GM23248 (cell line): ENCODE measurements around the gene TOP2A. TPM values are rescaled to one million over a fixed set of nuclear protein-coding genes. Genes with fewer than 3 reads are reported as not detected.

Source experiments
- DNase-seq: peaks from one replicate; pipeline ENCODE4 v3.0.0-alpha.2; 2015
- H2AFZ ChIP-seq: fragments of 200-600 bp; sonication (generic); 2 replicates; pipeline ENCODE4 v1.6.1; 2016; ENCODE audit warnings: antibody characterized with exemption
- H3F3A ChIP-seq: fragments of 200-600 bp; sonication (generic); 2 replicates; pipeline ENCODE4 v1.6.1; 2016; ENCODE audit warnings: mild to moderate bottlenecking, antibody characterized with exemption, mixed run types; ENCODE audit not compliant: insufficient read depth
- H3K27ac ChIP-seq: fragments of 200-600 bp; sonication (generic); 2 replicates; pipeline ENCODE4 v1.5.1; 2016; ENCODE audit warnings: mild to moderate bottlenecking
- H3K27me3 ChIP-seq: fragments of 200-600 bp; sonication (generic); replicated peaks from 2 replicates; pipeline ENCODE4 v1.6.1; 2016; ENCODE audit warnings: mild to moderate bottlenecking; ENCODE audit not compliant: insufficient read depth
- H3K36me3 ChIP-seq: fragments of 200-600 bp; sonication (generic); 2 replicates; pipeline ENCODE4 v1.6.1; 2016; ENCODE audit warnings: low read depth, mild to moderate bottlenecking
- H3K4me1 ChIP-seq: fragments of 200-600 bp; sonication (generic); 2 replicates; pipeline ENCODE4 v1.6.1; 2016; ENCODE audit warnings: mild to moderate bottlenecking; ENCODE audit not compliant: insufficient read depth
- H3K4me2 ChIP-seq: fragments of 200-600 bp; sonication (generic); one replicate; pipeline ENCODE4 v1.6.1; 2016; ENCODE audit warnings: mild to moderate bottlenecking; ENCODE audit not compliant: unreplicated experiment
- H3K4me3 ChIP-seq: fragments of 200-600 bp; sonication (generic); 2 replicates; pipeline ENCODE4 v1.5.1; 2016; ENCODE audit warnings: mild to moderate bottlenecking
- H3K79me2 ChIP-seq: fragments of 200-600 bp; sonication (generic); 2 replicates; pipeline ENCODE4 v1.6.1; 2016; ENCODE audit warnings: mild to moderate bottlenecking; ENCODE audit not compliant: insufficient read depth
- H3K9ac ChIP-seq: fragments of 200-600 bp; sonication (generic); 2 replicates; pipeline ENCODE4 v1.6.1; 2016; ENCODE audit warnings: mild to moderate bottlenecking
- H3K9me2 ChIP-seq: fragments of 200-600 bp; sonication (generic); 2 replicates; pipeline ENCODE4 v1.6.1; 2016; ENCODE audit warnings: mixed run types, mild to moderate bottlenecking, moderate library complexity; ENCODE audit not compliant: insufficient read depth
- H3K9me3 ChIP-seq: fragments of 200-600 bp; sonication (generic); one replicate; pipeline ENCODE4 v1.6.1; 2017; ENCODE audit warnings: low read depth
- H4K20me1 ChIP-seq: fragments of 200-600 bp; sonication (generic); 2 replicates; pipeline ENCODE4 v1.6.0; 2016; ENCODE audit not compliant: insufficient read depth
- EZH2 ChIP-seq: fragments of 200-600 bp; sonication (generic); IDR thresholded peaks from 2 replicates; pipeline ENCODE4 v1.6.1; 2018; ENCODE audit warnings: antibody characterized with exemption, mild to moderate bottlenecking; ENCODE audit not compliant: insufficient read depth, poor library complexity, severe bottlenecking
- EZH2phosphoT487 ChIP-seq: fragments of 200-600 bp; sonication (generic); IDR thresholded peaks from 2 replicates; pipeline ENCODE4 v1.6.1; 2018; ENCODE audit warnings: antibody characterized with exemption, moderate library complexity, mild to moderate bottlenecking, low read depth; ENCODE audit not compliant: insufficient read depth
- WGBS, 2 experiments: methylation state at CpG; one replicate each; pipeline ENCODE4 v1.1.6; 2015 to 2017; ENCODE audit warnings: low lambda C conversion rate in 2 of 2, low coverage in 1 of 2; ENCODE audit errors: missing lambda C conversion rate in 2 of 2; 5-methylcytosine and 5-hydroxymethylcytosine counted together
- in situ Hi-C: fragments of 300-500 bp; cut with MboI; formaldehyde crosslinking; loops from 2 replicates; pipeline ENCODE4 v1.15.0; 2020
- polyA plus RNA-seq: library from polyadenylated mRNA; unstranded; fragments of >200 nt; fragmentation: Nextera tagmentation; extraction: Ambion mirVana; gene quantifications from 2 replicates; pipeline ENCODE4 v1.2.1, GENCODE V29; 2016
- total RNA-seq: library from RNA; depleted of rRNA; stranded (reverse); fragments of >200 nt; shearing (Covaris generic); gene quantifications from 2 replicates; pipeline ENCODE4 v1.2.3, GENCODE V29; 2014

Gene TOP2A
- total and polyA plus RNA-seq, 2 experiments from 2014 or later, result 47.0 to 71.4 TPM

GRCh38 chr17:40351359-40352236 lies 66.1 kb downstream of the TOP2A start:
- no peaks in the 10 kb centered on the region for H4K20me1 ChIP-seq

DNA sequence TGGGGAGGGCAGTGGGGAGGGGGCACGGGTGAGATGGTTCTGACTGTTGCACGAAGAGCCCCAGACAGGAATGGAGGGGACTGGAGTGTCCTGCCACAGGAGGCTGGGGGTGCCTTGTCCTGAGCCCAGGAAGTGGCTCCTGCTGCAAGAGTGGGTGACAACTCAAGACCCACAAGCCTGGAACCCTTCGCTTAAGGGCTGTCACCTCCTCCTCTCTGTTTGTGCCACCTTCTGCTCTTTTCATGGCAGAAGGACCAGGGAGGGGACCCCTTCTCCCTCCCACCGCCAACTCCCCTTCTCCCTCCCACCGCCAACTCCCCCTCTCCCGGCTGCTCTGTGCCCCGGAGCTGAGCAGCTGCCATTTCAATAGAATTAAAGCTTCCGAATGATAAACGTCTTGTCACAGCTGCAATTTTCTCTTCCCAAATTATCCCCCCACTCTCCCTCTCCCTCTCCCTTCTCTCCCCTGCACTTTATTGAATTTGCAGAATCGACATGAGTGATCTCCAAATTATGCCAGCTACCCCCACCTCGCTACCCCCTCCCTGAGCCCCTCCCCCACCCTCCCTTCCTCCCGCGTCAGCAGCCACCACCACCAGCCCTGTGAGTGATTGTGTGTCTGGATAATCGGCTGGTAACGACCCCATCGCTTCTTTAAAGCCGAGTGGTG lies 66.9 kb downstream of the TOP2A start:
- H3K79me2 ChIP-seq, result peaks cover 55% of the 10 kb centered on the region
- no peak for TF ChIP-seq EZH2
- TF ChIP-seq EZH2phosphoT487, result no peak
- 77 to 94% methylated on average over 5 to 17 of the region's 17 CpGs for WGBS, 2 experiments
- H3K4me2 ChIP-seq, result no peak overlapping the region
- H3F3A ChIP-seq, result peaks cover 14% of the 10 kb centered on the region
- 0 out of 2 replicates have a peak overlapping the region, but pooled peaks have one; percentile 21 for H3K9ac ChIP-seq
- no peak overlapping the region for H3K4me3 ChIP-seq
- peaks cover 8% of the 10 kb centered on the region; the same call in 1 of the 2 replicates for H3K36me3 ChIP-seq
- no peaks in the 10 kb centered on the region for H3K9me2 ChIP-seq
- H2AFZ ChIP-seq, result no peak overlapping the region
- in situ Hi-C loops, result loop anchor here (10.0 to 25.0 kb wide), 2 partner anchors 46 to 436 kb away; partner anchors contain the start of genes KRT27, KRT28 and RARA
- no peak overlapping the region for H3K27ac ChIP-seq
- no peaks in the 10 kb centered on the region for H3K9me3 ChIP-seq
- DNase-seq, result no peak
- H4K20me1 ChIP-seq, result no peaks in the 10 kb centered on the region
- no peaks in the 10 kb centered on the region for H3K27me3 ChIP-seq
- peaks cover 35% of the 10 kb centered on the region for H3K4me1 ChIP-seq

More at GRCh38 chr17:40351359-40352236, 66.1 kb downstream of the TOP2A start:
- H3K9me3 ChIP-seq, result no peaks in the 10 kb centered on the region
- no peak overlapping the region for H3K4me3 ChIP-seq
- no peak overlapping the region for H3K4me2 ChIP-seq
- no peak overlapping the region for H3K9ac ChIP-seq
- in situ Hi-C loops, result loop anchor here (10.0 to 25.0 kb wide), 2 partner anchors 47 to 436 kb away; partner anchors contain the start of genes KRT27, KRT28 and RARA
- peaks cover 27% of the 10 kb centered on the region; the same call in 1 of the 2 replicates for H3K4me1 ChIP-seq
- 88 to 89% methylated on average over 27 of the region's 27 CpGs for WGBS, 2 experiments
- H3K27me3 ChIP-seq, result no peaks in the 10 kb centered on the region
- peaks cover 10% of the 10 kb centered on the region; the same call in 1 of the 2 replicates for H3F3A ChIP-seq
- no peak overlapping the region for H3K27ac ChIP-seq
- no peaks in the 10 kb centered on the region for H3K9me2 ChIP-seq
- H2AFZ ChIP-seq, result no peak overlapping the region
- no peak for TF ChIP-seq EZH2
- no peak for TF ChIP-seq EZH2phosphoT487
- peaks cover 47% of the 10 kb centered on the region for H3K79me2 ChIP-seq
- peaks cover 8% of the 10 kb centered on the region; the same call in 1 of the 2 replicates for H3K36me3 ChIP-seq
- no peak for DNase-seq

GRCh38 chr17:40349895-40350688 lies 67.6 kb downstream of the TOP2A start:
- 57 to 60% methylated on average over 19 of the region's 19 CpGs for WGBS, 2 experiments
- no peak overlapping the region for H3K4me2 ChIP-seq
- H3K4me1 ChIP-seq, result peaks cover 38% of the 10 kb centered on the region
- H3K9ac ChIP-seq, result 0 out of 2 replicates have a peak overlapping the region, but pooled peaks have one; percentile 21
- H2AFZ ChIP-seq, result no peak overlapping the region
- peaks cover 62% of the 10 kb centered on the region for H3K79me2 ChIP-seq
- peaks cover 8% of the 10 kb centered on the region; the same call in 1 of the 2 replicates for H3K36me3 ChIP-seq
- peaks cover 18% of the 10 kb centered on the region for H3F3A ChIP-seq
- in situ Hi-C loops, result loop anchor here (10.0 to 25.0 kb wide), 2 partner anchors 45 to 437 kb away; partner anchors contain the start of genes KRT27, KRT28 and RARA
- no peaks in the 10 kb centered on the region for H3K27me3 ChIP-seq
- no peaks in the 10 kb centered on the region for H4K20me1 ChIP-seq
- no peak overlapping the region for H3K27ac ChIP-seq
- H3K4me3 ChIP-seq, result no peak overlapping the region
- H3K9me2 ChIP-seq, result no peaks in the 10 kb centered on the region
- TF ChIP-seq EZH2phosphoT487 (no peak), EZH2 (no peak)
- no peaks in the 10 kb centered on the region for H3K9me3 ChIP-seq
- no peak for DNase-seq
